Measurements from ENCODE around the gene IGSF3. TPM values are rescaled to one million over a fixed set of nuclear protein-coding genes. Genes with fewer than 3 reads are reported as not detected.

The IGSF3 gene
- total and polyA plus RNA-seq, 2 experiments from 2014 or later, result 29.0 to 130 TPM

GRCh38 chr1:116668277-116668676 lies 744 bp upstream of the IGSF3 start:
- no peaks in the 10 kb centered on the region for H3K9me3 ChIP-seq (ENCODE audit: low read depth)
- TF ChIP-seq CTCF (IDR thresholded peaks at IDR 0.05; ENCODE audit: low read depth, low read length), result no peak
- H3K4me1 ChIP-seq (ENCODE audit: low read depth), result peaks cover 22% of the 10 kb centered on the region
- no peaks in the 10 kb centered on the region for H3K36me3 ChIP-seq
- DNase-seq (ENCODE audit: low read depth in 1 of 2, low spot score in 1 of 2), result no peak
- no peaks in the 10 kb centered on the region for H3K27me3 ChIP-seq
- no peak overlapping the region for H3K4me3 ChIP-seq
- H3K27ac ChIP-seq, result no peak overlapping the region

DNA sequence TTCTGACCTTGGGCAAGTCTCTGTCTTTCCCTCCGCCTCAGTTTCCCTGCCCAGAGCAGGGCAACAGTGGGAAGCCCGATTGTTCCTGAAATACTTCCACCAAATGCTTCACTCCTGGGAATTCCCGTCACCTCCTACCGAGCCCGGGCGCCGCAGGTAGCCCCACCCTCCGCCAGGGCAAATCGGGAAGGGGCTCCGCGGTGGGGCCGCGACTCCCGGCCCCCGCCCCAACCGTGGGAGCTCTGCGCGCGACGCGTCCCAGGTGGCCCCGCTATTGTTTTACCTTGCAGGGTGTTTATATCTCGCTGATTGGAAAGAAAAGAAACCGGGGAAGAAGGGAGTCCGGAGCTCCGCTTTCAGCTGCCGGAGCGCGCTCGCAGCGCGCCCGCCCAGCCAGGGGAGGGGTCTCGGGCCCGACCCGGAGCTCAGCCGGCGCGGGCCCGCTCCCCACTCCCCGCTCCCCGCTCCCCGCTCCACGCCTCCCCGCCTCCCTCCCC lies 407 bp downstream of the IGSF3 start:
- Histone ChIP-seq H3K27me3 (no peaks in the 10 kb centered on the region), H3K36me3 (no peaks in the 10 kb centered on the region), H3K4me1 (ENCODE audit: low read depth) (peaks cover 24% of the 10 kb centered on the region), H3K27ac (peak overlapping the region; percentile 52), H3K4me3 (peak overlapping the region; percentile 97), H3K9me3 (ENCODE audit: low read depth) (no peaks in the 10 kb centered on the region)
- DNase-seq (ENCODE audit: low read depth in 1 of 2, low spot score in 1 of 2), result no peak
- TF ChIP-seq CTCF (IDR thresholded peaks at IDR 0.05; ENCODE audit: low read depth, low read length), result no peak

GRCh38 chr1:116666187-116667077 lies 1.1 kb downstream of the IGSF3 start:
- Histone ChIP-seq H3K4me3 (peak overlapping the region; percentile 97), H3K4me1 (ENCODE audit: low read depth) (peaks cover 24% of the 10 kb centered on the region), H3K9me3 (ENCODE audit: low read depth) (no peaks in the 10 kb centered on the region), H3K27me3 (no peaks in the 10 kb centered on the region), H3K36me3 (no peaks in the 10 kb centered on the region), H3K27ac (peak overlapping the region; percentile 52)
- no peak for TF ChIP-seq CTCF (IDR thresholded peaks at IDR 0.05; ENCODE audit: low read depth, low read length)
- DNase-seq (ENCODE audit: low read depth in 1 of 2, low spot score in 1 of 2), result no peak

- Histone ChIP-seq H3K36me3 (no peaks in the 10 kb centered on the region), H3K4me1 (ENCODE audit: low read depth) (peaks cover 24% of the 10 kb centered on the region), H3K27ac (no peak overlapping the region), H3K9me3 (ENCODE audit: low read depth) (no peaks in the 10 kb centered on the region), H3K4me3 (no peak overlapping the region), H3K27me3 (no peaks in the 10 kb centered on the region)
- TF ChIP-seq CTCF (IDR thresholded peaks at IDR 0.05; ENCODE audit: low read depth, low read length), result no peak
- no peak for DNase-seq (ENCODE audit: low read depth in 1 of 2, low spot score in 1 of 2)
These were observed 2.6 kb downstream of the IGSF3 start for GRCh38 chr1:116664978-116665371.

DNA sequence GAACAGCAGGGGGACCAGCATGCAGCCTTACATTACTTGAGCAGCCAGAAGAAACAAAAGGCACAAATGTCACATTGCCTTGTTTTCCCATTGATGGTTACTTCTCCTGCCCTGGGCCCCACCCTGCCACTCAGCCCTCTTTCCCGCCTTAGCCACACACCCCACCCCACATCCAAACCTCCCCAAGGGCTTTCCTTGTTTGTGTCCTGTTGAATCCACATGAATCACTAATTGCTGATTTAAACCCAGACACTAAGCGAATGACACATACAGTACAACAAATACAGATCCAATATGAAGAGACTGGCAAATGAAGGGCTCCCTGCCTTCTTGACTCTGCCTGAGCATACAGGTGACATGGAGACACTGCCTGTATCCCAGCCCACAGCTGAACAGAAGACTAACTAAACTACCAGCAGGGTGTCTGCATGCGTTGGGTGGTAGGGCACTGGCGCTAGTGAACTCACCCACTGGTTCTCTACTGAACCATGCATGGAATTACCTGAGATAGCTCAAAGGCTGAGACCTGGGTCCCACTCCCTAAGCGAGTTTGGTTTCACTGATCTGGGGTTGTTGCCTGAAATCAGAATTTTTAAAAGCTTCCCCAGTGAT lies 3.1 kb downstream of the IGSF3 start:
- TF ChIP-seq CTCF (IDR thresholded peaks at IDR 0.05; ENCODE audit: low read depth, low read length), result no peak
- no peaks in the 10 kb centered on the region for H3K27me3 ChIP-seq
- peaks cover 24% of the 10 kb centered on the region for H3K4me1 ChIP-seq (ENCODE audit: low read depth)
- no peaks in the 10 kb centered on the region for H3K9me3 ChIP-seq (ENCODE audit: low read depth)
- H3K27ac ChIP-seq, result no peak overlapping the region
- H3K36me3 ChIP-seq, result no peaks in the 10 kb centered on the region
- no peak overlapping the region for H3K4me3 ChIP-seq
- no peak for DNase-seq (ENCODE audit: low read depth in 1 of 2, low spot score in 1 of 2)

Measured in cardiac muscle cell (in vitro differentiated cells and primary cell).